Measurements from ENCODE around the gene MAP6D1. TPM values are rescaled to one million over a fixed set of nuclear protein-coding genes. Genes with fewer than 3 reads are reported as not detected.

MAP6D1 gene
- total and polyA plus RNA-seq, 2 of the 4 experiments (the other 2 are of a cell fraction) = 2.7 to 5.2 TPM

GRCh38 chr3:183818041-183818620, 7.2 kb downstream of the MAP6D1 start:
- Histone ChIP-seq H3K56ac (ENCODE audit: extremely low read depth, insufficient read depth, low read length) (no peak overlapping the region), H3K79me1 (ENCODE audit: low read depth in 1 of 2, low read length in 2 of 2) (peaks cover 0 to 8% of the 10 kb centered on the region in 2 experiments; a peak in 1 of 4 replicates), H3K9ac (ENCODE audit: low read depth, low read length) (no peak overlapping the region), H3K18ac (ENCODE audit: low read depth, low read length) (no peak overlapping the region), H3K23ac (ENCODE audit: low read depth, low read length) (no peak overlapping the region), H3K27ac (ENCODE audit: insufficient read depth, low read length) (no peak overlapping the region), H3K4ac (ENCODE audit: low read depth, low read length) (no peak overlapping the region), H2AFZ (replicated peaks; ENCODE audit: low read length, poor library complexity) (no peak overlapping the region), H2BK120ac (ENCODE audit: low read depth, low read length) (no peak overlapping the region), H3K27me3 (ENCODE audit: control insufficient read depth, insufficient read depth, low read length) (no peaks in the 10 kb centered on the region), H4K91ac (ENCODE audit: insufficient read depth, low read depth, low read length) (no peak overlapping the region), H2AK9ac (replicated peaks; ENCODE audit: low read depth, low read length, poor library complexity) (peak overlapping the region; percentile 13), H2BK5ac (ENCODE audit: low read depth, low read length, poor library complexity, severe bottlenecking) (no peak overlapping the region), H2BK15ac (ENCODE audit: low read depth, low read length) (no peak overlapping the region), H4K5ac (ENCODE audit: low read depth, low read length) (no peak overlapping the region), H3K14ac (replicated peaks; ENCODE audit: low read depth, low read length) (no peak overlapping the region), H3K36me3 (ENCODE audit: control insufficient read depth, insufficient read depth, low read length) (peaks cover 10% of the 10 kb centered on the region), H3K9me3 (ENCODE audit: control insufficient read depth, insufficient read depth, low read length) (no peaks in the 10 kb centered on the region), H3K4me2 (ENCODE audit: low read depth, low read length) (no peak overlapping the region), H3K9me1 (ENCODE audit: insufficient read depth, low read length) (peaks cover 5% of the 10 kb centered on the region; the same call in 1 of the 2 replicates), H4K20me1 (ENCODE audit: insufficient read depth, low read length) (peaks cover 6% of the 10 kb centered on the region), H3K4me1 (ENCODE audit: control insufficient read depth, insufficient read depth, low read length) (peaks cover 2% of the 10 kb centered on the region), H2AK5ac (ENCODE audit: low read depth, low read length) (no peak overlapping the region), H2BK20ac (ENCODE audit: low read depth, low read length) (no peak overlapping the region), H3K4me3 (ENCODE audit: insufficient read depth, low read depth, low read length) (no peak overlapping the region), H4K8ac (ENCODE audit: low read depth in 2 of 2, low read length in 2 of 2) (no peak overlapping the region)
- ChIA-PET CTCF (no interaction called here), POLR2A (ENCODE audit: unreplicated experiment) (no interaction called here)
- ATAC-seq (ENCODE audit: low read depth) (no peak), DNase-seq (no peak)
- intact Hi-C loops (cut with micrococcal nuclease) = no loop called here
- dilution Hi-C loops (cut with HindIII; ENCODE audit: low sequenced_read_pairs, unreplicated experiment) = no loop called here
- WGBS, 2 experiments (ENCODE audit: extremely low coverage in 2 of 2, insufficient read length in 1 of 2) = 100% methylated on average over 1 of the region's 14 CpGs; no CpG with 5 or more reads in 1 of the 2 experiments
- in situ Hi-C loops (cut with MboI; ENCODE audit: low sequenced_read_pairs) = no loop called here
- no peak for TF ChIP-seq ELK1 (IDR thresholded peaks at IDR 0.05; ENCODE audit: borderline replicate concordance, low read depth, low read length)
- TF ChIP-seq CHD1 (IDR thresholded peaks at IDR 0.05; ENCODE audit: low read depth, low read length) = no peak
- TF ChIP-seq SMC3 (IDR thresholded peaks at IDR 0.05; ENCODE audit: low read depth, low read length) = no peak
- TF ChIP-seq MAZ (IDR thresholded peaks at IDR 0.05; ENCODE audit: borderline replicate concordance, low read depth, low read length) = no peak
- no peak for TF ChIP-seq POLR2A (IDR thresholded peaks at IDR 0.05; ENCODE audit: low read depth, low read length)
- TF ChIP-seq NFE2L2 (IDR thresholded peaks at IDR 0.05; ENCODE audit: low read depth, low read length) = no peak
- no peak for TF ChIP-seq BHLHE40 (IDR thresholded peaks at IDR 0.05; ENCODE audit: low read depth, low read length)
- TF ChIP-seq, protein P1, sequence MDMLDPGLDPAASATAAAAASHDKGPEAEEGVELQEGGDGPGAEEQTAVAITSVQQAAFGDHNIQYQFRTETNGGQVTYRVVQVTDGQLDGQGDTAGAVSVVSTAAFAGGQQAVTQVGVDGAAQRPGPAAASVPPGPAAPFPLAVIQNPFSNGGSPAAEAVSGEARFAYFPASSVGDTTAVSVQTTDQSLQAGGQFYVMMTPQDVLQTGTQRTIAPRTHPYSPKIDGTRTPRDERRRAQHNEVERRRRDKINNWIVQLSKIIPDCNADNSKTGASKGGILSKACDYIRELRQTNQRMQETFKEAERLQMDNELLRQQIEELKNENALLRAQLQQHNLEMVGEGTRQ (IDR thresholded peaks at IDR 0.05; ENCODE audit: low read depth, low read length) = no peak
- TF ChIP-seq CEBPB (IDR thresholded peaks at IDR 0.05; ENCODE audit: low read depth, low read length) = no peak
- no peak for TF ChIP-seq RAD21 (IDR thresholded peaks at IDR 0.05; ENCODE audit: low read length)
- TF ChIP-seq RCOR1 (IDR thresholded peaks at IDR 0.05; ENCODE audit: insufficient replicate concordance, low read length) = no peak
- no TSS peak for BruUV-seq (replicated peaks)

Data from IMR-90 (cell line).